Testis (tissue), 3 donors: Measurements from ENCODE around the gene RIC3. TPM values are rescaled to one million over a fixed set of nuclear protein-coding genes. Genes with fewer than 3 reads are reported as not detected.

ENCODE experiments used
- DNase-seq: peaks from one replicate; pipeline ENCODE4 v3.0.0-alpha.2; 2019
- H3K27ac ChIP-seq, 2 donors: fragments of 200-600 bp; sonication (generic); one replicate each; pipeline ENCODE4 v1.5.1; 2019
- H3K27me3 ChIP-seq: fragments of 200-600 bp; sonication (generic); one replicate; pipeline ENCODE4 v1.5.1; 2019
- H3K36me3 ChIP-seq: fragments of 200-600 bp; sonication (generic); one replicate; pipeline ENCODE4 v1.5.1; 2017; ENCODE audit warnings: low read depth; ENCODE audit errors: missing control alignments
- H3K4me1 ChIP-seq: fragments of 200-600 bp; sonication (generic); one replicate; pipeline ENCODE4 v1.5.1; 2019
- H3K4me3 ChIP-seq, 2 donors: fragments of 200-600 bp; sonication (generic); one replicate each; pipeline ENCODE4 v1.5.1; 2017 to 2019
- H3K9me3 ChIP-seq: fragments of 200-600 bp; sonication (generic); one replicate; pipeline ENCODE4 v1.5.1; 2017
- CTCF ChIP-seq, 3 experiments: fragments of 450-650 bp in 2 of 3; fragments of 200-600 bp in 1 of 3; sonication (generic) in 1 of 3; IDR thresholded peaks; one replicate each; pipeline ENCODE4 v1.5.1; 2016 to 2019; ENCODE audit warnings: antibody characterized with exemption in 3 of 3, mild to moderate bottlenecking in 2 of 3, moderate library complexity in 1 of 3
- POLR2A ChIP-seq: fragments of 450-650 bp; IDR thresholded peaks from one replicate; pipeline ENCODE4 v1.6.1; 2017; ENCODE audit warnings: antibody characterized with exemption, mild to moderate bottlenecking, moderate library complexity
- WGBS, 2 donors: methylation state at CpG; one replicate each; pipeline ENCODE4 v1.1.5; 2018; 5-methylcytosine and 5-hydroxymethylcytosine counted together
- intact Hi-C: fragments of 100-400 bp; cut with DNase I; formaldehyde crosslinking; loops from one replicate; pipeline ENCODE4 v1.15.1; 2023; ENCODE audit warnings: low total_unique reads
- polyA plus RNA-seq: library from polyadenylated mRNA; stranded (reverse); fragments of 350-450 nt; fragmentation: Illumina TruSeq; extraction: RNeasy Lipid Tissue Mini Kit (QIAGEN cat#74804); gene quantifications from one replicate; pipeline ENCODE4 v1.2.3, GENCODE V29; 2014; ENCODE audit warnings: low read depth, low replicate concordance; ENCODE audit not compliant: insufficient read depth
- total RNA-seq, 2 donors: library from RNA; depleted of rRNA; stranded (reverse); fragments of >200 nt; gene quantifications; one replicate each; pipeline ENCODE4 v1.2.3, GENCODE V29; 2016

The RIC3 gene
- total and polyA plus RNA-seq, 3 donors from 2014 or later: 18.7 to 48.6 (median 42.3) TPM

- no peak for TF ChIP-seq POLR2A
- peak; percentile 16 to 64 (median 55) for TF ChIP-seq CTCF (IDR thresholded peaks at IDR 0.05)
- Histone ChIP-seq H3K36me3 (no peaks in the 10 kb centered on the region), H3K4me1 (peaks cover 10% of the 10 kb centered on the region), H3K27me3 (no peaks in the 10 kb centered on the region), H3K27ac (no peak overlapping the region), H3K4me3 (no peak overlapping the region), H3K9me3 (no peaks in the 10 kb centered on the region)
- intact Hi-C loops: loop anchor here (10.0 kb wide), 1 partner anchor 76 kb away; no protein-coding TSS in a partner anchor
- DNase-seq: peak; percentile 75
- WGBS, 2 donors: 58 to 72% methylated on average over 4 to 5 of the region's 5 CpGs
Observed at GRCh38 chr11:8090756-8091155, 78.1 kb downstream of the RIC3 start.

- DNase-seq: no peak
- peaks cover 10% of the 10 kb centered on the region for H3K4me1 ChIP-seq
- intact Hi-C loops: loop anchor here (10.0 kb wide), 1 partner anchor 75 kb away; no protein-coding TSS in a partner anchor
- H3K4me3 ChIP-seq: no peak overlapping the region
- no peaks in the 10 kb centered on the region for H3K27me3 ChIP-seq
- WGBS, 2 donors: 87 to 90% methylated on average over 3 to 17 of the region's 17 CpGs
- TF ChIP-seq POLR2A (no peak), CTCF (IDR thresholded peaks at IDR 0.05) (no peak)
- no peaks in the 10 kb centered on the region for H3K9me3 ChIP-seq
- H3K27ac ChIP-seq: no peak overlapping the region
- no peaks in the 10 kb centered on the region for H3K36me3 ChIP-seq
Observed at GRCh38 chr11:8089791-8090510, 78.9 kb downstream of the RIC3 start.

GRCh38 chr11:8087756-8088155 is 81.1 kb downstream of the RIC3 start:
- DNase-seq: no peak
- no peak overlapping the region for H3K27ac ChIP-seq
- no peak overlapping the region for H3K4me3 ChIP-seq
- no peaks in the 10 kb centered on the region for H3K36me3 ChIP-seq
- TF ChIP-seq CTCF (IDR thresholded peaks at IDR 0.05) (no peak), POLR2A (no peak)
- H3K9me3 ChIP-seq: no peaks in the 10 kb centered on the region
- H3K27me3 ChIP-seq: no peaks in the 10 kb centered on the region
- 80 to 81% methylated on average over 1 to 3 of the region's 3 CpGs for WGBS, 2 donors
- H3K4me1 ChIP-seq: peaks cover 8% of the 10 kb centered on the region
- intact Hi-C loops: no loop called here

- no peaks in the 10 kb centered on the region for H3K36me3 ChIP-seq
- no peaks in the 10 kb centered on the region for H3K9me3 ChIP-seq
- no peak overlapping the region for H3K4me3 ChIP-seq
- WGBS, 2 donors: 78 to 90% methylated on average over 2 to 4 of the region's 4 CpGs
- intact Hi-C loops: no loop called here
- H3K27ac ChIP-seq: no peak overlapping the region
- H3K27me3 ChIP-seq: no peaks in the 10 kb centered on the region
- peak; percentile 49 for DNase-seq
- TF ChIP-seq POLR2A (no peak), CTCF (IDR thresholded peaks at IDR 0.05) (peak in 1 of 3 experiments; percentile 9)
- peaks cover 11% of the 10 kb centered on the region for H3K4me1 ChIP-seq
Observed at GRCh38 chr11:8087185-8087584, 81.6 kb downstream of the RIC3 start.

GRCh38 chr11:8086571-8086970 is 82.3 kb downstream of the RIC3 start:
- TF ChIP-seq POLR2A: no peak
- no peak for TF ChIP-seq CTCF (IDR thresholded peaks at IDR 0.05)
- intact Hi-C loops: no loop called here
- no peak for DNase-seq
- no peaks in the 10 kb centered on the region for H3K27me3 ChIP-seq
- H3K4me1 ChIP-seq: peaks cover 11% of the 10 kb centered on the region
- no peaks in the 10 kb centered on the region for H3K9me3 ChIP-seq
- H3K36me3 ChIP-seq: no peaks in the 10 kb centered on the region
- no peak overlapping the region for H3K27ac ChIP-seq
- H3K4me3 ChIP-seq: no peak overlapping the region
- WGBS, 2 donors: 87 to 88% methylated on average over 6 to 7 of the region's 7 CpGs
